ENCODE results near the gene TNRC18.

DNA sequence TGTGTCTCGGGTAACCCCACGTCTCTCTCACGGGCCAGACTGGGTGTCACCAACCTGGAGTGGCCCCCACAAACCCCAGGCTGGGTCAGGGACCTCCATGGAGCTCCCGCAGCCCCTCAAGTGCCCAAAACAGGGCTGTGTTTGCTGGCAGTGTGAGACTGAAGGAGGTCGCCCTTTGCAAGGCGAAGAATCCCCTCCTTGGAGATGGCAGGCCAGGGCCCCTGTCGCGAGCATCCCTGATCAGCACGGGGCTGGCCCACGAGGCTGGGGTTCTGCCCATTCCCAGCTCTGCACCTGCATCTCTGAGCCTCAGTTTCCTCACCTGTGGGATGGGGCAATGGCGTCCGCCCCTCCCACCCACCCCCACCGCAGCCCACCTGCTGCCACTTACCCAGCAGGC, 78.5 kb downstream of the TNRC18 start:
- no peak for TF ChIP-seq CTCF (IDR thresholded peaks at IDR 0.05)
- no peak for TF ChIP-seq POLR2A (IDR thresholded peaks at IDR 0.05)
- TF ChIP-seq EP300 (IDR thresholded peaks at IDR 0.05) = no peak
- TF ChIP-seq POLR2AphosphoS5 (IDR thresholded peaks at IDR 0.05) = no peak

Measured in suprapubic skin (tissue), 4 donors.